HG03025 (cell line): Measurements from ENCODE around the gene LMO1.

Source experiments
- ATAC-seq: cut with Tn5 transposase; IDR thresholded peaks from one replicate; pipeline ENCODE4 v1.9.1; 2021; ENCODE audit warnings: mild to moderate bottlenecking, moderate library complexity; ENCODE audit not compliant: unreplicated experiment, low FRiP score

The LMO1 gene

GRCh38 chr11:8266246-8267241 is 2.9 kb upstream of the LMO1 start:
- no peak for ATAC-seq

- no peak for ATAC-seq
These were observed 2.1 kb upstream of the LMO1 start for GRCh38 chr11:8265681-8266241.

GRCh38 chr11:8263109-8263768 is 439 bp downstream of the LMO1 start:
- no peak for ATAC-seq

GRCh38 chr11:8262552-8263108 is 1.0 kb downstream of the LMO1 start:
- ATAC-seq, result no peak

- ATAC-seq, result no peak
These were observed 1.6 kb downstream of the LMO1 start for GRCh38 chr11:8261921-8262551.

- no peak for ATAC-seq
These were observed 2.4 kb downstream of the LMO1 start for GRCh38 chr11:8261291-8261690.

- no peak for ATAC-seq
These were observed 3.3 kb downstream of the LMO1 start for GRCh38 chr11:8260202-8260966.

- ATAC-seq, result no peak
These were observed 4.2 kb downstream of the LMO1 start for GRCh38 chr11:8259306-8259959.

- ATAC-seq, result no peak
These were observed 4.9 kb downstream of the LMO1 start for GRCh38 chr11:8258784-8259183.

GRCh38 chr11:8258289-8258688 is 5.4 kb downstream of the LMO1 start:
- no peak for ATAC-seq

GRCh38 chr11:8257003-8257664 is 6.5 kb downstream of the LMO1 start:
- ATAC-seq, result no peak

- ATAC-seq, result no peak
These were observed 7.2 kb downstream of the LMO1 start for GRCh38 chr11:8256271-8257002.

GRCh38 chr11:8253566-8253965 is 10.1 kb downstream of the LMO1 start:
- no peak for ATAC-seq

- no peak for ATAC-seq
These were observed 10.7 kb downstream of the LMO1 start for GRCh38 chr11:8252946-8253345.

- ATAC-seq, result no peak
These were observed 11.3 kb downstream of the LMO1 start for GRCh38 chr11:8252388-8252787.

GRCh38 chr11:8251616-8252295 is 11.9 kb downstream of the LMO1 start:
- ATAC-seq, result no peak

GRCh38 chr11:8250981-8251615 is 12.6 kb downstream of the LMO1 start:
- ATAC-seq, result no peak
